Measurements from ENCODE around the gene RNF145. TPM values are rescaled to one million over a fixed set of nuclear protein-coding genes. Genes with fewer than 3 reads are reported as not detected.

RNF145 gene
- total and polyA plus RNA-seq, 10 of the 15 experiments (the other 5 are each of a cell fraction or from before 2014, with no cell fraction given): 9.7 to 58.1 (median 38.2) TPM

DNA sequence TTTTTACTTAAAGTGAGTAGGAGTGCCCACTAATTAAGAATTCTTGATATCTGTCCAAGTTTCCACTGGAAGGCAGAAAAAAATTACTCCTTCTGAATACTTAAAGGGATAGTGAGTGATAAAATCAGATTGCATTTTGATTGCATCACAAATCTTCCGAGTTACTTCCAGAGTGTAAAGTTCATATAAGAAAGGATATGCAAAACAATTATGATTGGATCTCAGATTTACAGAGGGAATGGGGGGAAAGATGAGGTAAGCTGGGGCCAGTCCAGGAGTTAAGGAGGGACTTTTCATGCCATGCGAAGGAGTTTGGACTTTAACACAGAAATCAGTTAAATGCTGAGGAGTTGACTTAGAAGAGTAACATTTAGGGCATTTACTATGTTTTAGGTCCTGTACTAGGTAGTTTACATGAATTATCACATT is 9.3 kb upstream of the RNF145 start (continued):
- TF ChIP-seq RCOR1 (conservative IDR thresholded peaks at IDR 0.05; ENCODE audit: low read depth, low read length): no peak

DNA sequence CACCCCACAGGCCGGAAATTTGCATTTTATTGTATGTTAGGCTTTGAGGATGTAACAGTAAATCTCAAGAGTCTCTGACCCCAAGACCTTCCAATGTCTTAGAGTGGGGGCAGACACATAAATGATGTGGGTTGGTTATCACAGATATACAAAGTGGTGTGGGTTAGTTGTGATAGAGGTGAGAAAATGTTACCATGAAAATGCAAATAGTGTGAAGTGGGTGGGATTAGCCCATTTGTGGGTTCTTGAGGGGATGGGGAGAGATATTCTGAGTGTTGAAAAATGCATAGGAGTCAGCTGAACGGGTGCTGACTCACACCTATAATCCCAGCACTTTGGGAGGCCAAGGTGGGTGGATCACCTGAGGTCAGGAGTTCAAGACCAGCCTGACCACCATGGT is 7.9 kb upstream of the RNF145 start:
- BruUV-seq (replicated peaks): no TSS peak
- H3K9me3 ChIP-seq (replicated peaks; ENCODE audit: control insufficient read depth, insufficient read depth, low read length): no peaks in the 10 kb centered on the region
- no peaks in the 10 kb centered on the region for H3K79me2 ChIP-seq (ENCODE audit: control insufficient read depth, insufficient read depth, low read length)
- 47% methylated on average over 2 of the region's 2 CpGs for WGBS (ENCODE audit: insufficient coverage, insufficient replicate concordance, low lambda C conversion rate, missing lambda C conversion rate)
- H3K4me2 ChIP-seq (ENCODE audit: control insufficient read depth, insufficient read depth): no peak overlapping the region
- no peaks in the 10 kb centered on the region for H3K36me3 ChIP-seq (ENCODE audit: control insufficient read depth in 2 of 2, insufficient read depth in 2 of 2, low read length in 1 of 2)
- no peaks in the 10 kb centered on the region for H3K4me1 ChIP-seq (ENCODE audit: control insufficient read depth, insufficient read depth, low read length)
- DNase-seq (ENCODE audit: low read depth, low spot score): no peak
- H3K4me3 ChIP-seq: no peak overlapping the region
- H3K27me3 ChIP-seq (replicated peaks in 1 of 2; ENCODE audit: control insufficient read depth in 2 of 2, insufficient read depth in 2 of 2, low read length in 1 of 2): no peaks in the 10 kb centered on the region
- H3K9ac ChIP-seq (ENCODE audit: control insufficient read depth, insufficient read depth, low read length): no peak overlapping the region
- no peak overlapping the region for H3K27ac ChIP-seq (ENCODE audit: control insufficient read depth, insufficient read depth)
- intact Hi-C loops (cut with micrococcal nuclease; ENCODE audit: unreplicated experiment) (no loop called here), in situ Hi-C loops (cut with MboI) (no loop called here)
- TF ChIP-seq ATF7 (IDR thresholded peaks at IDR 0.05; ENCODE audit: low read depth): 0 out of 2 replicates have a peak, but pooled peaks have one; percentile 29
- peak in 1 of 2 experiments; percentile 52; a peak in 2 of 4 replicates for TF ChIP-seq BHLHE40 (IDR thresholded peaks at IDR 0.05; ENCODE audit: borderline replicate concordance in 1 of 2, low read depth in 2 of 2, low read length in 1 of 2)
- peak; percentile 60; the same call in 1 of the 2 replicates for TF ChIP-seq NR2F1 (conservative IDR thresholded peaks at IDR 0.05)
- TF ChIP-seq KAT2A (conservative IDR thresholded peaks at IDR 0.05; ENCODE audit: control insufficient read depth, low read depth, low read length): no peak
- TF ChIP-seq IKZF2 (IDR thresholded peaks at IDR 0.05): peak in 1 of 2 experiments; percentile 6; a peak in 1 of 4 replicates
- TF ChIP-seq, protein P1, sequence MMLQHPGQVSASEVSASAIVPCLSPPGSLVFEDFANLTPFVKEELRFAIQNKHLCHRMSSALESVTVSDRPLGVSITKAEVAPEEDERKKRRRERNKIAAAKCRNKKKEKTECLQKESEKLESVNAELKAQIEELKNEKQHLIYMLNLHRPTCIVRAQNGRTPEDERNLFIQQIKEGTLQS (IDR thresholded peaks at IDR 0.05; ENCODE audit: borderline replicate concordance, extremely low read depth, low read depth, low read length): no peak
- no peak for TF ChIP-seq ZBTB4 (CRISPR knock-in tag; IDR thresholded peaks at IDR 0.05)
- SMC1A ChIA-PET (ENCODE audit: uncharacterized antibody, unreplicated experiment): interaction anchor here (0.6 to 3.1 kb wide), 5 partner anchors 9 to 72 kb away, joined by 3 to 9 read pairs (median 3); no protein-coding TSS in a partner anchor
- no peak overlapping the region for H2AFZ ChIP-seq (ENCODE audit: control insufficient read depth, low read depth, low read length)
- ATAC-seq: peak; percentile 26
- H4K20me1 ChIP-seq (ENCODE audit: control insufficient read depth, insufficient read depth): no peaks in the 10 kb centered on the region
- POLR2A ChIA-PET: interaction anchor here (0.5 kb wide), 1 partner anchor 21 kb away, joined by 3 read pairs; no protein-coding TSS in a partner anchor
- RAD21 ChIA-PET (ENCODE audit: unreplicated experiment): no interaction called here
- CTCF ChIA-PET: no interaction called here
- FAIRE-seq: no peak
